22Rv1 (cell line): Measurements from ENCODE around the gene GNG11.

Experiments used
- CTCF ChIP-seq: fragments of 450-650 bp; IDR thresholded peaks from 2 replicates; pipeline ENCODE4 v1.5.1; 2017; ENCODE audit warnings: mild to moderate bottlenecking
- ZFX ChIP-seq: fragments of 450-650 bp; IDR thresholded peaks from 2 replicates; pipeline ENCODE4 v1.6.1; 2017; ENCODE audit warnings: antibody characterized with exemption, borderline replicate concordance

- no peak for TF ChIP-seq CTCF
- TF ChIP-seq ZFX = no peak
Observed at GRCh38 chr7:93944673-93945072, 23.1 kb downstream of the GNG11 start.
